ENCODE measurements around the gene B3GNT5.

Gene B3GNT5

DNA sequence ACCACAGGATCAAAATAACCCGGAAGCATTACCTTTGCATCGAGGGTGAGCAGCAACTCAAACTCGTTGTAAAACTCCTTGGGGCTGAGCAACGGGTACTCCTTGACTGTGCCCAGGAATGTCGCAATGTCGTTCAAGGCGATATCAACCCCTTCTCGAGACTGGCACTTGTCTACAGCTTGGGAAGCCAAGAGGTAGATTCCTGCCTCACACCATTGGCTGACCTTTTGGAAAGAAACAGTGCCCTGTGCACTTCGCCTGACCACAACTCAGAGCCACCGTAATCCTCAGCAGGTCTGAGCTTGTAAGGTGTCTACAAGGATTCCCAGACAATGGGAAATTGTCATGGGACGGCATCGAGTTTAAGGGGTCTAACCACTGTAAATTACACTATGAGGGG lies 43.9 kb downstream of the B3GNT5 start:
- DNase-seq, result no peak

GRCh38 chr3:183298701-183299153 lies 45.7 kb downstream of the B3GNT5 start:
- peak; percentile 84 for DNase-seq

DNA sequence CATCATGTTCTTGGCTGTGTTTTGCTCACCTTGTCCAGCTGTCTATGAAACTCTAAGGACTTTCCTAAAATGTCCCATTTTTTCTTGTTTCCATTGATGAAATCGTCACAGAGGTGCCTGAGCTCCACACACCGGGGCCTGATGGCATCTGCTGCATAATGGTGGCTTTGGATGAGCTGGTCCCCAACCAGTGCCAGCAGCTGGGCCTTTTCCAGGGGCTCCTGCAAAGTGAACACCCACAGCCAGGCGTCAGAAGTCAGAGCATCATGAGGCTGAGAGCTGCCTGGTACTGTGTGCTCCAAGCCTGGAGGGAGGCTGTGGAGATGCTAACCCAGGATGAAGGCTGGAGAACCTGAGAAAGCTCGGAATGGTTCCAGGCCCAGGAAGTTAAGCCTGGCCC lies 46.9 kb downstream of the B3GNT5 start:
- DNase-seq, result no peak

GRCh38 chr3:183300996-183301562 lies 48.0 kb downstream of the B3GNT5 start:
- DNase-seq, result no peak

- DNase-seq, result peak; percentile 29
Observed at GRCh38 chr3:183301937-183302580, 49.0 kb downstream of the B3GNT5 start.

- no peak for DNase-seq
Observed at GRCh38 chr3:183303690-183304089, 50.6 kb downstream of the B3GNT5 start.

DNA sequence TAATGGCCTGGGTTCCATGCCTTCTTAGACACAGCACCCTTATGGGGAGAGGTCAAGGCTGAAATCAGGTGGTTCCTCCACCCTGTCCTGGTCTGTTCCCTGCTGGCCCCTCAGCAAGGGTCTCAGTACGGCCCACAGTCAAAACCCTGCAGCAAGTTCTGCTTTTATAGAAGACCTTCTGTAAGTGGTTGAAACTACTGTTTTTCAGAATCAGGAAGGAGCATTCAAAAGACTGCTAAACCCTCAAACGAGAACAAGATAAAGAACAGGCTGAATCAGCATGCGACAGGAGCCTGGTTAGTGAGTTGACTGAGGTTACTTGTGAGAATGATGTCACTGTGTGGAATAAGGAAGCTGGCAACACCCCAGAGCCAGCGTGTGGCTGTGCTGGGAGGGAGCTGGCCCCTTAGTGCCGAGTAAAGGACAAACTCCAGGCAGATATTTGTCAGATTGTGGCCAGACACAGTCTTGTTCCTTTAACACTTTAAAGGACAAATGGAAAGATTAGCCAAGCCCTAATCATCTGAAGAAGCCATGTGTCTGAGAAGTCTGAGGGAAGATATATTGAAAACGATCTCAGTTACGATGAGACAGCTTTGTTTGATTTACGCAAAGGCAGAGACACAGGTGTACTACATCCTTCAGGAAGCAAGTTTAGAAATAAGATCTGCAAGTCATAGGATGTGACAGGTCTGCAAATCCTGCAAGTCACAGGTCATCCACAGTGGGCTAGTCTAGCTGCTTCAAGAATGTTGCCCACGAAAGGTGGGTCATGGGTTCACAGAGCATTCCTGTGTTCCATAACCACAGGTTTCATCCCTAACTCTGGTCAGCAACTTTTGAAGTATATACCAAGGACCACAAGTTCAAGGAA lies 54.0 kb downstream of the B3GNT5 start:
- peak; percentile 99 for DNase-seq

DNA sequence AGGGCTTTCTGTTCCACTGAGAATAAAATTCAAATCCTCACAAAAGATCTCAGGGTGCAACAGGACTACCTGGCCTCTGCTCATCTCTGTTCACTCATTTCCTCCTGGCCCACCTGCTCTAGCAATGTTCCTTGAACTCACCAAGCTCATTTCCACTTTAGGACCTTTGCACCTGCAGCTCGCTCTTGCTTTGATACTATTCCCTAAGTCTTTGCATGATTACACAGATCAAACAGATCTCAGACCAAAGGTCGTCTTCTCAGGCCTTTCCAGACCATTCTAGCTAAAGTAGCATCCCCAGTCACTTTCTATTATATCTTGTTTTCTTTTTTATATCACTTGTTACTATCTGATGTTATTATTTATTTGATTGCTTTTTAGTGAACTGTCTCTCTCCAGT lies 54.7 kb downstream of the B3GNT5 start:
- no peak for DNase-seq

DNA sequence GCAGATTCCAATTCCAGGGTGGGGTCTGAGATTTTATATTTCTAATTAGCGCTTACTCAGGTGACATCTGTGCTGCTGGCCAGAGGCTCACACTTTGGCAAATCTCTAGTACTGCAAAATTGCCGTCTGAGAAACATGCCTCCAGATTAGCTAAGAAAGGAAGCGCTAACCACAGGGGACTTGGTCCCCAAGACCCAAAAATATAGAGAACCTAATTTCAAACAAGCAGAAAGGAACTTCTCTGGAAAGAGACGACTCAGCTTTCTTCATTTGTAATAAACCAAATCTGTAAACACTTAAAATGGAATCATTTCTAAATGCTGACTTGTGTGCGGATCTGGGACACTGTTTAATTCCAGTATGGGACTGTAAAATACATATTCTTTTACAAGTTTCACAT lies 55.7 kb downstream of the B3GNT5 start:
- DNase-seq, result peak; percentile 52

- no peak for DNase-seq
Observed at GRCh38 chr3:183309276-183309675, 56.2 kb downstream of the B3GNT5 start.

DNA sequence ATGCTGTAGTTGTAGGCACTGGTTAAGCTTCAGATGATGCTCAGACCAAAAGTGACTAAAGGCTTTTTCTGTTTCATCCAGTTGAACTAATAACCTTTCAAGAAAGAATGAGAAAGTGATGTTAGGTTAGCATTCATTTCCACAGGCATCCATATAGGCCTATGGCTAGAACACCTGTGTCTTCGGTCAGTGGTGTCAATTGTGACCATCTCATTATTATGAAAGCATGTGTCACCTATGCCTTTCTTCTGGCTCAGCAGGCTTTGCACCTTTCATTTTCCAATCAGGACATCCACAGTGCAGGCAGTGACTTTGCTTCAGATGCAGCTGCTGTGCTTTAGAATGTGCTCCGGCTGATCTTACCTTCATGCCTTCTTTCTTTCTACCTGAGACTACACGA lies 57.9 kb downstream of the B3GNT5 start:
- DNase-seq, result no peak

DNA sequence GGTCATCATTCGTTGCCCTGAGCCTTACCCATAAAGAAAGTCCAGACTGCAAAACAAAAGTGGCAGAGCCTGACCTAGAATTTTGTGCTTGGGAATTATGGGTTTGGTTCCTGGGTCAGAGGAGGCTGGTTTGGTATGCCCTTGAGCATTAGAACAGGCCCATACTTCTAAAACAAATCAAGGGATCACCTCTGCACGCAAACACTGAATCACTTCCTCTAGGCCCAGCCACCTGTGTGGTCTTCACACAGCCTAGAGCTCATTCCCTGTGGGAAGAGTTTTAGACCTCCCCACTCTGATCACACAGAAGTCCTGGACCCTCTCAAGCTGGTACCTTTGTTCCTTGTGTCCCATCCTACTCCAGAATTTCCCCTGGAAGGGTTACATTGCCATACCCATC lies 59.4 kb downstream of the B3GNT5 start:
- no peak for DNase-seq

DNA sequence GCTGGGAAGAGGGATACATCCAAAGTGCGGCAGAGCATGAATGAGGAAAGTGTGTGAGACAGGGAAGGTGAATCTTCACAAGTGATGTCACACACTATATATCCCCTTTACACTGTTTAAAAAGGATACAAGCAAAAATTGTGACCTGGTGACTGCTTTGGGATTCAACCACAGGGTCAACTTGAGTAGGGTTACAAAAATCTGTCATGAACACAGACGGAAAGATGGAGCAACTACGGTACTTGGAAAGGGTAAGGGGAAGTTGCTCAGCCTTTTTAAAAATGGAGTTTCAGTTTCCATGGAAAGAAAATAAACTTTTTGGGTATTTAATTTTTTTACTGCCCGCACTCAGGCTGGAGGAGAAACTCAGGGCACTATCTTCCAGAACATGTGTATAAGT lies 60.3 kb downstream of the B3GNT5 start:
- DNase-seq, result peak; percentile 94

DNA sequence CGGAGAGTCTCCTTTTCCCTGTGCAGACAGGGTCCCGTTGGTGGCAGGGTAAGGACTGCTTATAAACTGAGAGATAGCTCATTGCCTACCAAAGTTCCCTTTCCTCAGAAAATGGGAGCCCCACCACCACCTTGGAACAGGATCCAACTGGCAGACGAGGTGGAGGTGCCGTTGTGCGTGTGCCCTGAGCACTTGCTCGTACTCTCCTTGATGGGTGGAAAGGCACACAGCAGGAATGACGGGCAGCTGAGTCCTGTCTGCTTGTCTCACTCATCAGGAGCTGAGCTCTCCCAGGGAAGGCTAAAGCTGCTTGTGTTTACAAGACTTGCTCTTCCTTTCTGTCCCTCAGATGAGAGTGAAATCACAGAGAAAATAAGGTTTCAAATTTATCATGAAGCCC lies 60.7 kb downstream of the B3GNT5 start:
- no peak for DNase-seq

DNA sequence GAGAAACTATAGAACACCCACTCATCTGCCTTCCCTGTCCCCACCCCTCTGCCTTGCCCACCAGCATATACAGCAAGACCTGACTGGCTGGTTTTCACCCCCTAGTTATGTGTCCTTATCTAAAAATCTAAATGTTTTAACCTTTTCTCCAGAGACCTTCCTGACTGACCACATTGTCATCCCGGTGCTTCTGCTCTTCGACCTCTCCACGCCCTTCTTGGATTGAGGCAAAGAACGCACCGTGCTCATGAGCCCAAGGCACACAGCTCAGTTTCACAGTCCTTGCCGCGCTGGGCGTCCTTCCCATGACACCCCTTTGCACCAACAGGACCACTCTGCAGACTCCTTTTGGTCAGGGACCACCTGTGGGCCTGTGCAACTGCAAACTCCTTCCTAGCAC lies 62.7 kb downstream of the B3GNT5 start:
- DNase-seq, result no peak

DNA sequence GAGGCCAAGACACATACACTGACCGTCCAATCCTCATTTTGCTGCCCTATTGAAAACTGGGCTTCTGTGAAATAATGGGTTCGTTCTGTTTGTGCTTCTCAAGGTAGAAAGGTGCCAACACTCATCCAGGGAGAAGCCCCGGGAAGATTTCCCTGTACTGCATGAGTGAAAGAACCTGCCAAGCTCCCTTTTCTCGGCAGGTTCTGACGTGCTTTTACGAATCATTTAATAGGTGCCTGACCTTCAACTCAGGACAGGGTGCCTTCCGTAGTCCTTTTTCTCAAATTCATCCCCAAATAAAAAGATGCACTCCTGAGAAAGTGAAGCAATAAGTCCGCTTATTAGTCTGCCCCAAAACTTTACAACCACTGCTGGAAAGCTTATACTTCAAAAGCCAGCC lies 64.2 kb downstream of the B3GNT5 start:
- DNase-seq, result no peak

- DNase-seq, result no peak
Observed at GRCh38 chr3:183317886-183318865, 65.1 kb downstream of the B3GNT5 start.

DNA sequence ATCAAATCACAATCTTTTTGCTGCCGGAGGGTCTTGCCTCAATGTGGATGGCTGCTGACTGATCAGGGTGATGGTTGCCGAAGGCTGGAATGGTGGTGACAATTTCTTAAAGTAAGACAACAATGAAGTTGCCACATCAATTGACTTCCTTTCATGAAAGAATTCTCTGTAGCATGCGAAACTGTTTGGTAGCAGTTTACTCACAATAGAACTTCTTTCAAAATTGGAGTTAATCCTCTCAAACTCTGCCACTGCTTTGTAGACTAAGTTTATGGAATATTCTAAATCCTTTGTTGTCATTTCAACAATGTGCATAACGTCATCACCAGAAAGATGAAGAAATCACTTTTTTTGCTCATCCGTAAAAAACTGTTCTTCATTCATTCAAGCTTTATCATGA lies 65.8 kb downstream of the B3GNT5 start:
- DNase-seq, result peak; percentile 44

GRCh38 chr3:183319371-183319770 lies 66.3 kb downstream of the B3GNT5 start:
- no peak for DNase-seq

Measured in MV-4-11 (cell line).